ENCODE data around the gene CRB1. TPM values are rescaled to one million over a fixed set of nuclear protein-coding genes. Genes with fewer than 3 reads are reported as not detected.

The CRB1 gene
- total and polyA plus RNA-seq, 2 experiments from 2014 or later, result 0.27 to 0.56 TPM

DNA sequence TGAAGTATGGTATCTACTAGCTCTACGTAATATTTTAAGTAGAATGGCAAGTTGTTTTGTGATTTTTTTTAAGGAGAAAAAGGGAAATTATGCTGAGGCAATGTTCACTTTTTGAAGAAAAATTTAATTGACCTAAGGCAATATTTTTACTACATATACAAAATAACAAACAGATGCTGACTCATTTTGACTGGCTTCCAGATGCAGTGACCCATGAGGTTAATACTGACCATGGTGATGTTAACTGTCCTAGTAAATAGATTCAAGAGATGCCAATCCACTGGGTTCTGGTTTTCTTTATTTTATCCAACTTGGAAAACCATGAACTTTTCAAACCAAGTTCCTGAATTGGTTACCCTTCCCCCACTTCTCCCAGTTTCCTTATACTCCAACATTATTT is 154.9 kb downstream of the CRB1 start (continued):
- TF ChIP-seq CREB1 (CRISPR knock-in tag; IDR thresholded peaks at IDR 0.05; ENCODE audit: low read depth), result no peak
- TF ChIP-seq JUNB (IDR thresholded peaks at IDR 0.05; ENCODE audit: unreplicated experiment), result no peak
- TF ChIP-seq NANOG (IDR thresholded peaks at IDR 0.05; ENCODE audit: borderline replicate concordance), result no peak
- TF ChIP-seq ZNF114 (CRISPR knock-in tag; IDR thresholded peaks at IDR 0.05), result no peak
- TF ChIP-seq, protein P1, sequence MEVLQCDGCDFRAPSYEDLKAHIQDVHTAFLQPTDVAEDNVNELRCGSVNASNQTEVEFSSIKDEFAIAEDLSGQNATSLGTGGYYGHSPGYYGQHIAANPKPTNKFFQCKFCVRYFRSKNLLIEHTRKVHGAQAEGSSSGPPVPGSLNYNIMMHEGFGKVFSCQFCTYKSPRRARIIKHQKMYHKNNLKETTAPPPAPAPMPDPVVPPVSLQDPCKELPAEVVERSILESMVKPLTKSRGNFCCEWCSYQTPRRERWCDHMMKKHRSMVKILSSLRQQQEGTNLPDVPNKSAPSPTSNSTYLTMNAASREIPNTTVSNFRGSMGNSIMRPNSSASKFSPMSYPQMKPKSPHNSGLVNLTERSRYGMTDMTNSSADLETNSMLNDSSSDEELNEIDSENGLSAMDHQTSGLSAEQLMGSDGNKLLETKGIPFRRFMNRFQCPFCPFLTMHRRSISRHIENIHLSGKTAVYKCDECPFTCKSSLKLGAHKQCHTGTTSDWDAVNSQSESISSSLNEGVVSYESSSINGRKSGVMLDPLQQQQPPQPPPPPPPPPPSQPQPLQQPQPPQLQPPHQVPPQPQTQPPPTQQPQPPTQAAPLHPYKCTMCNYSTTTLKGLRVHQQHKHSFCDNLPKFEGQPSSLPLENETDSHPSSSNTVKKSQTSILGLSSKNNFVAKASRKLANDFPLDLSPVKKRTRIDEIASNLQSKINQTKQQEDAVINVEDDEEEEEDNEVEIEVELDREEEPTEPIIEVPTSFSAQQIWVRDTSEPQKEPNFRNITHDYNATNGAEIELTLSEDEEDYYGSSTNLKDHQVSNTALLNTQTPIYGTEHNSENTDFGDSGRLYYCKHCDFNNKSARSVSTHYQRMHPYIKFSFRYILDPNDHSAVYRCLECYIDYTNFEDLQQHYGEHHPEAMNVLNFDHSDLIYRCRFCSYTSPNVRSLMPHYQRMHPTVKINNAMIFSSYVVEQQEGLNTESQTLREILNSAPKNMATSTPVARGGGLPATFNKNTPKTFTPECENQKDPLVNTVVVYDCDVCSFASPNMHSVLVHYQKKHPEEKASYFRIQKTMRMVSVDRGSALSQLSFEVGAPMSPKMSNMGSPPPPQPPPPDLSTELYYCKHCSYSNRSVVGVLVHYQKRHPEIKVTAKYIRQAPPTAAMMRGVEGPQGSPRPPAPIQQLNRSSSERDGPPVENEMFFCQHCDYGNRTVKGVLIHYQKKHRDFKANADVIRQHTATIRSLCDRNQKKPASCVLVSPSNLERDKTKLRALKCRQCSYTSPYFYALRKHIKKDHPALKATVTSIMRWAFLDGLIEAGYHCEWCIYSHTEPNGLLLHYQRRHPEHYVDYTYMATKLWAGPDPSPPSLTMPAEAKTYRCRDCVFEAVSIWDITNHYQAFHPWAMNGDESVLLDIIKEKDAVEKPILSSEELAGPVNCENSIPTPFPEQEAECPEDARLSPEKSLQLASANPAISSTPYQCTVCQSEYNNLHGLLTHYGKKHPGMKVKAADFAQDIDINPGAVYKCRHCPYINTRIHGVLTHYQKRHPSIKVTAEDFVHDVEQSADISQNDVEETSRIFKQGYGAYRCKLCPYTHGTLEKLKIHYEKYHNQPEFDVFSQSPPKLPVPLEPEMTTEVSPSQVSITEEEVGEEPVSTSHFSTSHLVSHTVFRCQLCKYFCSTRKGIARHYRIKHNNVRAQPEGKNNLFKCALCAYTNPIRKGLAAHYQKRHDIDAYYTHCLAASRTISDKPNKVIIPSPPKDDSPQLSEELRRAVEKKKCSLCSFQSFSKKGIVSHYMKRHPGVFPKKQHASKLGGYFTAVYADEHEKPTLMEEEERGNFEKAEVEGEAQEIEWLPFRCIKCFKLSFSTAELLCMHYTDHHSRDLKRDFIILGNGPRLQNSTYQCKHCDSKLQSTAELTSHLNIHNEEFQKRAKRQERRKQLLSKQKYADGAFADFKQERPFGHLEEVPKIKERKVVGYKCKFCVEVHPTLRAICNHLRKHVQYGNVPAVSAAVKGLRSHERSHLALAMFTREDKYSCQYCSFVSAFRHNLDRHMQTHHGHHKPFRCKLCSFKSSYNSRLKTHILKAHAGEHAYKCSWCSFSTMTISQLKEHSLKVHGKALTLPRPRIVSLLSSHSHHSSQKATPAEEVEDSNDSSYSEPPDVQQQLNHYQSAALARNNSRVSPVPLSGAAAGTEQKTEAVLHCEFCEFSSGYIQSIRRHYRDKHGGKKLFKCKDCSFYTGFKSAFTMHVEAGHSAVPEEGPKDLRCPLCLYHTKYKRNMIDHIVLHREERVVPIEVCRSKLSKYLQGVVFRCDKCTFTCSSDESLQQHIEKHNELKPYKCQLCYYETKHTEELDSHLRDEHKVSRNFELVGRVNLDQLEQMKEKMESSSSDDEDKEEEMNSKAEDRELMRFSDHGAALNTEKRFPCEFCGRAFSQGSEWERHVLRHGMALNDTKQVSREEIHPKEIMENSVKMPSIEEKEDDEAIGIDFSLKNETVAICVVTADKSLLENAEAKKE (CRISPR knock-in tag; IDR thresholded peaks at IDR 0.05), result no peak
- TF ChIP-seq, protein P2, sequence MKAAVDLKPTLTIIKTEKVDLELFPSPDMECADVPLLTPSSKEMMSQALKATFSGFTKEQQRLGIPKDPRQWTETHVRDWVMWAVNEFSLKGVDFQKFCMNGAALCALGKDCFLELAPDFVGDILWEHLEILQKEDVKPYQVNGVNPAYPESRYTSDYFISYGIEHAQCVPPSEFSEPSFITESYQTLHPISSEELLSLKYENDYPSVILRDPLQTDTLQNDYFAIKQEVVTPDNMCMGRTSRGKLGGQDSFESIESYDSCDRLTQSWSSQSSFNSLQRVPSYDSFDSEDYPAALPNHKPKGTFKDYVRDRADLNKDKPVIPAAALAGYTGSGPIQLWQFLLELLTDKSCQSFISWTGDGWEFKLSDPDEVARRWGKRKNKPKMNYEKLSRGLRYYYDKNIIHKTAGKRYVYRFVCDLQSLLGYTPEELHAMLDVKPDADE (IDR thresholded peaks at IDR 0.05), result no peak
- no peak for TF ChIP-seq ZNF331 (CRISPR knock-in tag; IDR thresholded peaks at IDR 0.05; ENCODE audit: low read depth)

DNA sequence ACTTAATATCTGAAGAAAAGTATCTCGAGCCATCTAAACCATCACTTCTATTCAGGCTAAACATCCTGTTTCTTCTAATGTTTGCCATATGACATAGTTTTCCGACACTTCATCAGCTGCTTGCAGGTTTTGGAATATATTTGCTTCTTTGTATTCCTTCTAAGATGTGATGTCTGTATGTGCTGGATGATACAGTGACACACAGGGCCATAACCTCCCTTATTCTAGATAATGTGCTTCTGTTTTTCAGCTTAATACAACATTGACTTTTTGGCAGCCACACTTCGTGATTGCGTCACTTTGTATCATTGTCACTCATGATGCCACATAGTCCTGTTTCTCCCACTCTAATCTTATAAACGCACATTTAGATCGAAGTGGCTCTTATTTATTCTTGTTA is 156.3 kb downstream of the CRB1 start:
- no peaks in the 10 kb centered on the region for H3K27me3 ChIP-seq (ENCODE audit: insufficient read depth)
- no peaks in the 10 kb centered on the region for H3K27me3 Mint-ChIP-seq (ENCODE audit: insufficient read depth, low read depth, poor library complexity)
- no peaks in the 10 kb centered on the region for H4K20me1 ChIP-seq (replicated peaks; ENCODE audit: insufficient read depth)
- H3K9me2 ChIP-seq (ENCODE audit: insufficient read depth), result no peaks in the 10 kb centered on the region
- no peak overlapping the region for H2AFZ ChIP-seq
- no peaks in the 10 kb centered on the region for H3K79me2 ChIP-seq (replicated peaks; ENCODE audit: insufficient read depth)
- no peaks in the 10 kb centered on the region for H3K9me3 Mint-ChIP-seq
- H3K4me3 Mint-ChIP-seq, result no peak overlapping the region
- H3K27ac Mint-ChIP-seq, result no peak overlapping the region
- DNase-seq (ENCODE audit: low spot score) (no peak), ATAC-seq (no peak)
- H3K4me2 ChIP-seq, result no peak overlapping the region
- no peaks in the 10 kb centered on the region for H3F3A ChIP-seq (replicated peaks; ENCODE audit: low read depth)
- H3K27ac ChIP-seq (ENCODE audit: low read depth), result no peak overlapping the region
- H3K4me1 Mint-ChIP-seq, result peaks cover 1% of the 10 kb centered on the region; the same call in 2 of the 3 replicates
- H3K36me3 Mint-ChIP-seq (ENCODE audit: low read depth), result no peaks in the 10 kb centered on the region
- peaks cover 9% of the 10 kb centered on the region; the same call in 1 of the 2 replicates for H3K4me1 ChIP-seq (ENCODE audit: insufficient read depth)
- no peaks in the 10 kb centered on the region for H3K36me3 ChIP-seq (ENCODE audit: insufficient read depth)
- H3K4me3 ChIP-seq, result no peak overlapping the region
- TF ChIP-seq CREB1 (CRISPR knock-in tag; IDR thresholded peaks at IDR 0.05; ENCODE audit: low read depth), result no peak
- TF ChIP-seq, protein P2 (IDR thresholded peaks at IDR 0.05), result no peak
- TF ChIP-seq JUNB (IDR thresholded peaks at IDR 0.05; ENCODE audit: unreplicated experiment), result no peak
- TF ChIP-seq, protein P3, sequence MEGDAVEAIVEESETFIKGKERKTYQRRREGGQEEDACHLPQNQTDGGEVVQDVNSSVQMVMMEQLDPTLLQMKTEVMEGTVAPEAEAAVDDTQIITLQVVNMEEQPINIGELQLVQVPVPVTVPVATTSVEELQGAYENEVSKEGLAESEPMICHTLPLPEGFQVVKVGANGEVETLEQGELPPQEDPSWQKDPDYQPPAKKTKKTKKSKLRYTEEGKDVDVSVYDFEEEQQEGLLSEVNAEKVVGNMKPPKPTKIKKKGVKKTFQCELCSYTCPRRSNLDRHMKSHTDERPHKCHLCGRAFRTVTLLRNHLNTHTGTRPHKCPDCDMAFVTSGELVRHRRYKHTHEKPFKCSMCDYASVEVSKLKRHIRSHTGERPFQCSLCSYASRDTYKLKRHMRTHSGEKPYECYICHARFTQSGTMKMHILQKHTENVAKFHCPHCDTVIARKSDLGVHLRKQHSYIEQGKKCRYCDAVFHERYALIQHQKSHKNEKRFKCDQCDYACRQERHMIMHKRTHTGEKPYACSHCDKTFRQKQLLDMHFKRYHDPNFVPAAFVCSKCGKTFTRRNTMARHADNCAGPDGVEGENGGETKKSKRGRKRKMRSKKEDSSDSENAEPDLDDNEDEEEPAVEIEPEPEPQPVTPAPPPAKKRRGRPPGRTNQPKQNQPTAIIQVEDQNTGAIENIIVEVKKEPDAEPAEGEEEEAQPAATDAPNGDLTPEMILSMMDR (conservative IDR thresholded peaks at IDR 0.05; ENCODE audit: low read depth in 2 of 2), result no peak
- no peak for TF ChIP-seq STAT1 (IDR thresholded peaks at IDR 0.05; ENCODE audit: unreplicated experiment)
- TF ChIP-seq EZH2phosphoT487 (IDR thresholded peaks at IDR 0.05; ENCODE audit: unreplicated experiment), result no peak
- no peak for TF ChIP-seq EZH2 (IDR thresholded peaks at IDR 0.05; ENCODE audit: low read depth, unreplicated experiment)
- no peak for TF ChIP-seq ZNF114 (CRISPR knock-in tag; IDR thresholded peaks at IDR 0.05)
- no peak for TF ChIP-seq POLR2AphosphoS5 (IDR thresholded peaks at IDR 0.05; ENCODE audit: low read depth)
- no peak for TF ChIP-seq NANOG (IDR thresholded peaks at IDR 0.05; ENCODE audit: borderline replicate concordance)
